ENCODE data around the gene IMMP2L. TPM values are rescaled to one million over a fixed set of nuclear protein-coding genes. Genes with fewer than 3 reads are reported as not detected.
A peak's percentile ranks its signal among the peaks of the same experiment; 100 is the strongest.
"Not testable (repeated sequence)": the region's sequence is repeated elsewhere in the genome, so short reads cannot be mapped to it uniquely, and the experiment has no call there.

Gene IMMP2L
- total RNA-seq, 1 donor from 2014 or later = 21.5 TPM

- no peak for DNase-seq (ENCODE audit: low spot score)
- Histone ChIP-seq H3K9ac (no peak overlapping the region), H3K9me3 (ENCODE audit: low read depth) (no peaks in the 10 kb centered on the region), H3K27ac (no peak overlapping the region), H2AFZ (replicated peaks) (no peak overlapping the region), H3K4me1 (no peaks in the 10 kb centered on the region), H3K4me3 (no peak overlapping the region), H3K79me2 (ENCODE audit: low read depth) (no peaks in the 10 kb centered on the region), H3K27me3 (no peaks in the 10 kb centered on the region), H3K4me2 (no peak overlapping the region), H4K20me1 (ENCODE audit: low read depth) (no peaks in the 10 kb centered on the region), H3K36me3 (no peaks in the 10 kb centered on the region), H3F3A (ENCODE audit: low read depth) (no peaks in the 10 kb centered on the region)
- Mint-ChIP-seq H3K4me3 (no peak overlapping the region), H3K4me1 (no peaks in the 10 kb centered on the region), H3K36me3 (no peaks in the 10 kb centered on the region), H3K9me3 (no peaks in the 10 kb centered on the region), H3K27ac (no peak overlapping the region), H3K27me3 (ENCODE audit: insufficient read depth, low read depth) (no peaks in the 10 kb centered on the region)
- no peak for TF ChIP-seq EZH2phosphoT487 (IDR thresholded peaks at IDR 0.05)
- no peak for TF ChIP-seq CTCF (IDR thresholded peaks at IDR 0.05)
- TF ChIP-seq EZH2 (IDR thresholded peaks at IDR 0.05) = no peak
These were observed 238.1 kb downstream of the IMMP2L start for GRCh38 chr7:111324228-111324627.

- not testable (repeated sequence) for H2AFZ ChIP-seq (replicated peaks); H3K36me3 ChIP-seq; DNase-seq (ENCODE audit: low spot score); H4K20me1 ChIP-seq (ENCODE audit: low read depth); H3K4me3 Mint-ChIP-seq; H3K9ac ChIP-seq; H3K27ac ChIP-seq; H3K27me3 ChIP-seq; H3K4me3 ChIP-seq; H3K4me2 ChIP-seq; H3K9me3 ChIP-seq (ENCODE audit: low read depth); H3K4me1 ChIP-seq; H3K27me3 Mint-ChIP-seq (ENCODE audit: insufficient read depth, low read depth); H3K4me1 Mint-ChIP-seq; H3K36me3 Mint-ChIP-seq; H3K79me2 ChIP-seq (ENCODE audit: low read depth); H3K27ac Mint-ChIP-seq; H3F3A ChIP-seq (ENCODE audit: low read depth); H3K9me3 Mint-ChIP-seq
These were observed 238.6 kb downstream of the IMMP2L start for GRCh38 chr7:111323670-111324069.

- no peak overlapping the region for H3K27ac ChIP-seq
- H3K27ac Mint-ChIP-seq = no peak overlapping the region
- DNase-seq (ENCODE audit: low spot score) = no peak
- no peaks in the 10 kb centered on the region for H3F3A ChIP-seq (ENCODE audit: low read depth)
- no peak overlapping the region for H2AFZ ChIP-seq (replicated peaks)
- TF ChIP-seq EZH2phosphoT487 (IDR thresholded peaks at IDR 0.05) (no peak), CTCF (IDR thresholded peaks at IDR 0.05) (no peak), EZH2 (IDR thresholded peaks at IDR 0.05) (no peak)
- H3K4me3 ChIP-seq = no peak overlapping the region
- H3K36me3 ChIP-seq = no peaks in the 10 kb centered on the region
- H3K9ac ChIP-seq = no peak overlapping the region
- no peaks in the 10 kb centered on the region for H3K27me3 Mint-ChIP-seq (ENCODE audit: insufficient read depth, low read depth)
- no peak overlapping the region for H3K4me2 ChIP-seq
- no peaks in the 10 kb centered on the region for H3K79me2 ChIP-seq (ENCODE audit: low read depth)
- no peak overlapping the region for H3K4me3 Mint-ChIP-seq
- no peaks in the 10 kb centered on the region for H3K9me3 Mint-ChIP-seq
- H4K20me1 ChIP-seq (ENCODE audit: low read depth) = no peaks in the 10 kb centered on the region
- H3K27me3 ChIP-seq = no peaks in the 10 kb centered on the region
- H3K9me3 ChIP-seq (ENCODE audit: low read depth) = no peaks in the 10 kb centered on the region
- no peaks in the 10 kb centered on the region for H3K4me1 Mint-ChIP-seq
- H3K36me3 Mint-ChIP-seq = no peaks in the 10 kb centered on the region
- H3K4me1 ChIP-seq = no peaks in the 10 kb centered on the region
These were observed 242.2 kb downstream of the IMMP2L start for GRCh38 chr7:111320133-111320532.

GRCh38 chr7:111312966-111313365 is 249.3 kb downstream of the IMMP2L start:
- Mint-ChIP-seq H3K36me3 (no peaks in the 10 kb centered on the region), H3K27me3 (ENCODE audit: insufficient read depth, low read depth) (no peaks in the 10 kb centered on the region), H3K27ac (no peak overlapping the region), H3K4me3 (no peak overlapping the region), H3K9me3 (no peaks in the 10 kb centered on the region), H3K4me1 (no peaks in the 10 kb centered on the region)
- Histone ChIP-seq H3F3A (ENCODE audit: low read depth) (no peaks in the 10 kb centered on the region), H3K9ac (no peak overlapping the region), H3K27ac (no peak overlapping the region), H3K4me3 (no peak overlapping the region), H3K4me1 (peaks cover 10% of the 10 kb centered on the region), H4K20me1 (ENCODE audit: low read depth) (no peaks in the 10 kb centered on the region), H3K36me3 (no peaks in the 10 kb centered on the region), H3K9me3 (ENCODE audit: low read depth) (no peaks in the 10 kb centered on the region), H3K27me3 (no peaks in the 10 kb centered on the region), H3K4me2 (no peak overlapping the region), H3K79me2 (ENCODE audit: low read depth) (no peaks in the 10 kb centered on the region), H2AFZ (replicated peaks) (no peak overlapping the region)
- no peak for TF ChIP-seq EZH2phosphoT487 (IDR thresholded peaks at IDR 0.05)
- peak; percentile 5 for TF ChIP-seq CTCF (IDR thresholded peaks at IDR 0.05)
- TF ChIP-seq EZH2 (IDR thresholded peaks at IDR 0.05) = no peak
- DNase-seq (ENCODE audit: low spot score) = peak; percentile 9
